Measurements from ENCODE around the gene KRTAP10-2.

KRTAP10-2 gene

GRCh38 chr21:44509539-44509938 is 41.8 kb downstream of the KRTAP10-2 start:
- TF ChIP-seq CTCF (IDR thresholded peaks at IDR 0.05; ENCODE audit: low read depth, low read length, missing control alignments), result peak; percentile 32
- no peak for DNase-seq (ENCODE audit: low read depth)
- no peak overlapping the region for H3K4me3 ChIP-seq (ENCODE audit: low read depth, low read length)

GRCh38 chr21:44508711-44509445 is 42.4 kb downstream of the KRTAP10-2 start:
- DNase-seq (ENCODE audit: low read depth), result no peak
- no peak overlapping the region for H3K4me3 ChIP-seq (ENCODE audit: low read depth, low read length)
- no peak for TF ChIP-seq CTCF (IDR thresholded peaks at IDR 0.05; ENCODE audit: low read depth, low read length, missing control alignments)

- no peak for TF ChIP-seq CTCF (IDR thresholded peaks at IDR 0.05; ENCODE audit: low read depth, low read length, missing control alignments)
Observed at GRCh38 chr21:44508426-44508710, 42.9 kb downstream of the KRTAP10-2 start.

GRCh38 chr21:44507673-44508425 is 43.5 kb downstream of the KRTAP10-2 start:
- TF ChIP-seq CTCF (IDR thresholded peaks at IDR 0.05; ENCODE audit: low read depth, low read length, missing control alignments), result no peak
- DNase-seq (ENCODE audit: low read depth), result no peak
- H3K4me3 ChIP-seq (ENCODE audit: low read depth, low read length), result no peak overlapping the region

More at GRCh38 chr21:44508426-44508710, 42.9 kb downstream of the KRTAP10-2 start:
- no peak for DNase-seq (ENCODE audit: low read depth)
- no peak overlapping the region for H3K4me3 ChIP-seq (ENCODE audit: low read depth, low read length)

GRCh38 chr21:44506279-44507255 is 44.7 kb downstream of the KRTAP10-2 start:
- no peak overlapping the region for H3K4me3 ChIP-seq (ENCODE audit: low read depth, low read length)
- no peak for DNase-seq (ENCODE audit: low read depth)
- no peak for TF ChIP-seq CTCF (IDR thresholded peaks at IDR 0.05; ENCODE audit: low read depth, low read length, missing control alignments)

GRCh38 chr21:44505673-44506278 is 45.5 kb downstream of the KRTAP10-2 start:
- no peak overlapping the region for H3K4me3 ChIP-seq (ENCODE audit: low read depth, low read length)
- no peak for DNase-seq (ENCODE audit: low read depth)
- no peak for TF ChIP-seq CTCF (IDR thresholded peaks at IDR 0.05; ENCODE audit: low read depth, low read length, missing control alignments)
